NOMO-1 treated with dmso at 0.1 percent for 144 hours (cell line): Measurements from ENCODE around the gene ITPKB.

Source experiments
- DNase-seq: peaks from one replicate; lab custom pipeline; 2025; ENCODE audit not compliant: unreplicated experiment; lab: John Stamatoyannopoulos, UW

The ITPKB gene

GRCh38 chr1:226586116-226586515, 153.0 kb downstream of the ITPKB start:
- DNase-seq: no peak

GRCh38 chr1:226584164-226584563, 154.9 kb downstream of the ITPKB start:
- DNase-seq: no peak

DNA sequence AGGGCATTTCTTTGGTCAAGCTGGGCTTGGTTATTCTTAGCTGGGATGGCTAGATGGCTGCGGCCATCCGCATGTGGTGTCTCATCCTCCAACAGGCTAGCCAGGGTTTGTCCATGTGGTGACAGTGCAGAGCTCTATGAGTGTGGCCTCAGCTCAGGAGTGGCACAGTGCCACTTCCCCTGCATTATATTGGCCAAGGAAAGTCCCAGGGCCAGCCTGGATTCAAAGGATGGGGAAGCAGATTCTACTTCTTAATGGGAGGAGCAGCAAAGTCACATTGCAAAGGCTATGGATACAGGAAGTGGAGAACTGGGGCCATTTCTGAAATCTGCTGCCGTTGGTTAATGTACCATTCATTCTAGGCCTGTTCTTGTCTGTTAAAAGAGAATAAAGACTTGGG, 156.1 kb downstream of the ITPKB start:
- no peak for DNase-seq
